ENCODE measurements around the gene EPS15.

- no peak for TF ChIP-seq POLR2AphosphoS5 (IDR thresholded peaks at IDR 0.05)
- TF ChIP-seq CTCF (IDR thresholded peaks at IDR 0.05): no peak
- TF ChIP-seq EP300 (IDR thresholded peaks at IDR 0.05): no peak
Observed at GRCh38 chr1:51392241-51392640, 126.8 kb downstream of the EPS15 start.
